Caco-2 (cell line): ENCODE results near the gene WBP11. TPM values are rescaled to one million over a fixed set of nuclear protein-coding genes. Genes with fewer than 3 reads are reported as not detected.

ENCODE experiments used
- BruUV-seq: library from RNA; stranded (reverse); fragments of 400-500 nt; replicated peaks from 2 replicates; lab custom pipeline; 2021; lab: Mats Ljungman, UMichigan
- CTCF ChIA-PET: fragments of 300-600 bp; sonication (Branson Sonifier 250); formaldehyde crosslinking; loops from one replicate; lab custom pipeline; 2022; ENCODE audit warnings: antibody characterized with exemption; lab: Charles Lee
- POLR2A ChIA-PET: fragments of 300-600 bp; sonication (Branson Sonifier 250); formaldehyde crosslinking; loops from one replicate; lab custom pipeline; 2022; ENCODE audit warnings: antibody characterized with exemption; lab: Charles Lee
- DNase-seq, 2 experiments: peaks; one replicate each; pipeline versions ENCODE4 v3.0.0 to v3.0.0-alpha.2; 2020 to 2022
- H3K27me3 ChIP-seq: replicated peaks from 2 replicates; pipeline ENCODE4 v1.6.0; 2011; ENCODE audit warnings: low read length; ENCODE audit not compliant: control insufficient read depth, insufficient read depth
- H3K36me3 ChIP-seq: 2 replicates; pipeline ENCODE4 v1.5.1; 2011; ENCODE audit warnings: low read length; ENCODE audit not compliant: control insufficient read depth, insufficient read depth
- H3K4me1 ChIP-seq: fragments of 250-450 bp; sonication (Bioruptor Pico); 2 replicates; pipeline ENCODE4 v1.5.1; 2020; ENCODE audit warnings: mild to moderate bottlenecking
- H3K4me3 ChIP-seq: 2 replicates; pipeline ENCODE4 v1.5.1; 2011; ENCODE audit warnings: low read depth, mild to moderate bottlenecking, control low read depth, low read length
- H3K9me3 ChIP-seq: fragments of 250-450 bp; sonication (Bioruptor Pico); 2 replicates; pipeline ENCODE4 v1.5.1; 2020; ENCODE audit warnings: mild to moderate bottlenecking, moderate library complexity
- H3K27ac Mint-ChIP-seq: one replicate; pipeline ENCODE4 v1.8.0; 2022; ENCODE audit warnings: mixed read lengths; ENCODE audit not compliant: unreplicated experiment
- H3K27me3 Mint-ChIP-seq: one replicate; pipeline ENCODE4 v1.8.0; 2022; ENCODE audit warnings: mixed read lengths; ENCODE audit not compliant: insufficient read depth, unreplicated experiment
- H3K36me3 Mint-ChIP-seq: one replicate; pipeline ENCODE4 v1.8.0; 2022; ENCODE audit warnings: mild to moderate bottlenecking, mixed read lengths; ENCODE audit not compliant: insufficient read depth, unreplicated experiment
- H3K4me1 Mint-ChIP-seq: one replicate; pipeline ENCODE4 v1.8.0; 2022; ENCODE audit warnings: low read depth, mixed read lengths; ENCODE audit not compliant: unreplicated experiment
- H3K4me3 Mint-ChIP-seq: one replicate; pipeline ENCODE4 v1.8.0; 2022; ENCODE audit warnings: mild to moderate bottlenecking, moderate library complexity, mixed read lengths; ENCODE audit not compliant: unreplicated experiment
- H3K9me3 Mint-ChIP-seq: one replicate; pipeline ENCODE4 v1.8.0; 2022; ENCODE audit warnings: mixed read lengths; ENCODE audit not compliant: unreplicated experiment
- CTCF ChIP-seq, 2 experiments: fragments of 200-600 bp in 1 of 2; IDR thresholded peaks; 1 replicate in 1 of 2; 2 replicates in 1 of 2; pipeline versions ENCODE4 v1.5.1 to v1.8.0; 2011 to 2022; ENCODE audit warnings: antibody characterized with exemption in 1 of 2, control low read depth in 1 of 2, inconsistent platforms in 1 of 2, low read depth in 1 of 2, low read length in 1 of 2, mild to moderate bottlenecking in 1 of 2, moderate library complexity in 1 of 2; ENCODE audit not compliant: insufficient read depth in 1 of 2, severe bottlenecking in 1 of 2, unreplicated experiment in 1 of 2
- intact Hi-C: fragments of 100-400 bp; cut with micrococcal nuclease; formaldehyde crosslinking; loops from one replicate; pipeline ENCODE4 v1.10.0; 2022; ENCODE audit not compliant: unreplicated experiment
- total RNA-seq: library from RNA; stranded (reverse); gene quantifications from 2 replicates; pipeline ENCODE4 v1.2.3, GENCODE V29; 2022

The WBP11 gene
- total RNA-seq, 1 experiment from 2014 or later: 159 TPM

GRCh38 chr12:14773685-14774073, 29.6 kb downstream of the WBP11 start:
- Histone ChIP-seq H3K4me3 (peak overlapping the region; percentile 67), H3K9me3 (peaks cover 3% of the 10 kb centered on the region), H3K4me1 (peaks cover 37% of the 10 kb centered on the region), H3K27me3 (no peaks in the 10 kb centered on the region), H3K36me3 (no peaks in the 10 kb centered on the region)
- no TSS peak for BruUV-seq
- Mint-ChIP-seq H3K27ac (peak overlapping the region; percentile 97), H3K9me3 (no peaks in the 10 kb centered on the region), H3K4me3 (peak overlapping the region; percentile 93), H3K36me3 (peaks cover 65% of the 10 kb centered on the region), H3K4me1 (peaks cover 51% of the 10 kb centered on the region), H3K27me3 (no peaks in the 10 kb centered on the region)
- CTCF ChIA-PET: no interaction called here
- TF ChIP-seq CTCF (IDR thresholded peaks at IDR 0.05; ENCODE audit: insufficient read depth in 1 of 2, low read depth in 1 of 2, low read length in 1 of 2, severe bottlenecking in 1 of 2, unreplicated experiment in 1 of 2): no peak
- no peak for DNase-seq
- POLR2A ChIA-PET: interaction anchor here (2.8 kb wide), 1 partner anchor 29 kb away, joined by 24 read pairs; the partner anchor contains the start of genes C12orf60 and WBP11
- intact Hi-C loops: loop anchor here (2.0 kb wide), 1 partner anchor 69 kb away; the partner anchor contains the start of gene ART4

- Mint-ChIP-seq H3K27ac (no peak overlapping the region), H3K27me3 (no peaks in the 10 kb centered on the region), H3K9me3 (no peaks in the 10 kb centered on the region), H3K4me1 (peaks cover 46% of the 10 kb centered on the region), H3K4me3 (no peak overlapping the region), H3K36me3 (peaks cover 72% of the 10 kb centered on the region)
- no peak for TF ChIP-seq CTCF (IDR thresholded peaks at IDR 0.05; ENCODE audit: insufficient read depth in 1 of 2, low read depth in 1 of 2, low read length in 1 of 2, severe bottlenecking in 1 of 2, unreplicated experiment in 1 of 2)
- Histone ChIP-seq H3K27me3 (no peaks in the 10 kb centered on the region), H3K4me1 (peaks cover 37% of the 10 kb centered on the region), H3K4me3 (no peak overlapping the region), H3K36me3 (no peaks in the 10 kb centered on the region), H3K9me3 (peaks cover 3% of the 10 kb centered on the region)
- no TSS peak for BruUV-seq
- POLR2A ChIA-PET: no interaction called here
- no peak for DNase-seq
- CTCF ChIA-PET: no interaction called here
- intact Hi-C loops: no loop called here
Measured at GRCh38 chr12:14772946-14773345, 30.3 kb downstream of the WBP11 start.

GRCh38 chr12:14771651-14772137, 31.6 kb downstream of the WBP11 start:
- no peak for TF ChIP-seq CTCF (IDR thresholded peaks at IDR 0.05; ENCODE audit: insufficient read depth in 1 of 2, low read depth in 1 of 2, low read length in 1 of 2, severe bottlenecking in 1 of 2, unreplicated experiment in 1 of 2)
- intact Hi-C loops: loop anchor here (1.0 kb wide), 2 partner anchors 32 to 97 kb away; partner anchors contain the start of genes C12orf60 and WBP11
- H3K4me1 ChIP-seq: peaks cover 26% of the 10 kb centered on the region; the same call in 1 of the 2 replicates
- peaks cover 3% of the 10 kb centered on the region for H3K9me3 ChIP-seq
- DNase-seq: no peak
- Mint-ChIP-seq H3K4me3 (peak overlapping the region; percentile 90), H3K27ac (peak overlapping the region; percentile 96), H3K27me3 (no peaks in the 10 kb centered on the region), H3K36me3 (peaks cover 80% of the 10 kb centered on the region), H3K4me1 (peaks cover 34% of the 10 kb centered on the region), H3K9me3 (peaks cover 10% of the 10 kb centered on the region)
- H3K27me3 ChIP-seq: no peaks in the 10 kb centered on the region
- CTCF ChIA-PET: interaction anchor here (2.0 to 3.0 kb wide), 2 partner anchors 16 to 32 kb away, joined by 8 to 16 read pairs; partner anchors contain the start of genes C12orf60 and WBP11
- BruUV-seq: no TSS peak
- POLR2A ChIA-PET: interaction anchor here (0.6 to 3.0 kb wide), 9 partner anchors 10 to 1017 kb away, joined by 3 to 42 read pairs (median 3); partner anchors contain the start of genes ATF7IP, C12orf60, EPS8 and WBP11
- peak overlapping the region; percentile 96 for H3K4me3 ChIP-seq
- H3K36me3 ChIP-seq: 0 out of 2 replicates have a peak, but pooled peaks cover 1% of the 10 kb centered on the region
